DND-41 (cell line): Measurements from ENCODE around the gene TRIM10.

Source experiments
- CTCF ChIP-seq: IDR thresholded peaks from 2 replicates; pipeline ENCODE4 v1.5.1; 2012; ENCODE audit warnings: borderline replicate concordance, low read length, moderate library complexity, mild to moderate bottlenecking; ENCODE audit not compliant: poor library complexity, severe bottlenecking; ENCODE audit errors: extremely low read depth
- EZH2 ChIP-seq: IDR thresholded peaks from 3 replicates; pipeline ENCODE4 v1.6.1; 2012; ENCODE audit warnings: borderline replicate concordance, low read depth, mild to moderate bottlenecking, moderate library complexity, low read length, inconsistent platforms; ENCODE audit not compliant: severe bottlenecking

GRCh38 chr6:30172681-30173080 is 11.7 kb upstream of the TRIM10 start:
- TF ChIP-seq CTCF, result no peak
- no peak for TF ChIP-seq EZH2
